Mucosa of stomach (tissue), 1 donor: ENCODE results near the gene CAMKV.

Source experiments
- H3K27me3 ChIP-seq: one replicate; pipeline ENCODE4 v1.7.0; 2013; ENCODE audit warnings: mild to moderate bottlenecking, low read length; ENCODE audit not compliant: control insufficient read depth, insufficient read depth
- H3K36me3 ChIP-seq: one replicate; pipeline ENCODE4 v1.7.0; 2013; ENCODE audit warnings: low read length; ENCODE audit not compliant: control insufficient read depth, insufficient read depth
- H3K4me1 ChIP-seq: one replicate; pipeline ENCODE4 v1.7.0; 2013; ENCODE audit warnings: mild to moderate bottlenecking, low read length; ENCODE audit not compliant: control insufficient read depth, insufficient read depth
- H3K4me3 ChIP-seq: one replicate; pipeline ENCODE4 v1.7.0; 2013; ENCODE audit warnings: low read length
- H3K9ac ChIP-seq: one replicate; pipeline ENCODE4 v1.7.0; 2013; ENCODE audit warnings: mild to moderate bottlenecking, low read length, moderate library complexity
- H3K9me3 ChIP-seq: one replicate; pipeline ENCODE4 v1.7.0; 2013; ENCODE audit warnings: mild to moderate bottlenecking, low read length, moderate library complexity; ENCODE audit not compliant: control insufficient read depth
- donor health status: Pancreatic carcinoma.

Gene CAMKV

DNA sequence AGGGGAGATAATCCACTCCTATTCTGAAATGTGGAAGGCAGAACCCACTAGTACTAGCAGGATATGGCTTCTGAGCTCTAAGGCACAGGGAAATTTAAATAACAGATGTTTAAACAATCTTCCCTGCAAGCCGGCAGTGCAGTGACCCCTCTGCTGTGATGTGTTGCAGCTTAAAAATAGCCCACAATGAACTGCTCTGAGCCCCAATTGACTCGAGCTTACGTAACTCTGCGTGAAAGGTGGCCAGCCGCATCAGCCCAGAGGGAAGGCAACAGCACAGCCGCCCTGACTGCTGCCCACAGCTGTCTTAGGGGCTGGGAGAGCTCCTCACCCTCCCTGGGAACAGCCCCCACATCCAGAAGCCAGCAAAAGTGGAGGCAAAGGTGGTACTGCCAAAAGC is 12.5 kb upstream of the CAMKV start:
- Histone ChIP-seq H3K27me3 (no peaks in the 10 kb centered on the region), H3K9me3 (no peaks in the 10 kb centered on the region), H3K9ac (no peak overlapping the region), H3K36me3 (no peaks in the 10 kb centered on the region), H3K4me1 (peaks cover 24% of the 10 kb centered on the region), H3K4me3 (no peak overlapping the region)

DNA sequence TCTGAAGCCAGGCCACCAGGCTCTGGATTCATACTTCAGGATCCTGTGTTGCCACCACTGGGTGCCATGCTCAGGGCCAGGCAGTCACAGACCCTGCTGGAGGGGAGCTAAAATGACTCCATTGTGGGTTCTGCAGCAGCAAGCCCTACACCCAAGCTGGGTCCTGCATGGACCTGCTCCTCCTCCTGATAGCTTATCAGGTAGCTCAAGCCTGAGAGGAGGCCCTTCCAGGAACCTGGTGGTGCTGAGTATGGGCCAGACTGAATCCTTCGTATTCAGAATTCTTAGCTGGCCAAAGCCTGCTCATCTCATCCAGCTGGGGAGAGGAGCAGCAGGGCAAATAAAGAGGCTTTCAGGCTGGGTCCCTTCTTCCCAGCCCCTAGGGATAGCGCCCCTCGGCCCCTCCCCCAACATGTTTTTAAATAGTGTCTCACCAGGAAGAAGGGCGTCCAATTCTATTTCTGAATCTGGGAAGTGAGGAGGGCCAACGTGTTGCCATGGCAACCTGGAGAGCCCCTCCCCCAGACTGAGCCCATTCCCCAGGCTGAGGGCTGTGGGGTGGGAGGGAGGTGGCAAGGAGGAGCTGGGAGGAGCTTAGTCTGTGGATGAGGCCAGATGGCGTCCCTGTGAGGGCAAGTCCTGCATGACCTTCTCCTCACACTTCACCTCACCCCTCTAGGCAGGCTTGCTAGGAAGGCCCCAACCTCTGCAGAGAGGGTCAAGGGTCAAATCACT is 11.0 kb upstream of the CAMKV start:
- Histone ChIP-seq H3K9ac (no peak overlapping the region), H3K27me3 (no peaks in the 10 kb centered on the region), H3K36me3 (no peaks in the 10 kb centered on the region), H3K4me3 (no peak overlapping the region), H3K9me3 (no peaks in the 10 kb centered on the region), H3K4me1 (peaks cover 24% of the 10 kb centered on the region)

DNA sequence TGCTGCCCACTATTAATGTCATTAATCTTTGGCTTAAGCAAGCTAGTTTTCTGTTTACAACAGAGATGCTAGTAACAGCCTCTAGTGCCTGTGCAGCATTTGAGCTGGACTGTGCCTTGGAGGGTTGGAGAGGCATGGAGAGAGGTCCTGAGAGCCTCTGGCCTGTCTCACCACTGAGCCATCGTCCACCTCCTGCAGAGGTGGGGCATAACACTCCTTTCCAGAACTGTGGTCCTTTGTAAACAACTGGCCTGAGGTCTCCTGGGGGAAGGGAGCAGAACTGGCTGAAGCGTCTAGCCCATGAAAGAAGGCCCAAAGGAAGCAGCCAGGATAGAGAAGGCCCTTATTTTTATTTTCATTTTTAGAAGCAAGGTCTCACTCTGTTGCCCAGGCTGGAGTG is 10.0 kb upstream of the CAMKV start:
- no peaks in the 10 kb centered on the region for H3K36me3 ChIP-seq
- H3K4me1 ChIP-seq: peaks cover 25% of the 10 kb centered on the region
- H3K4me3 ChIP-seq: no peak overlapping the region
- H3K9ac ChIP-seq: no peak overlapping the region
- H3K9me3 ChIP-seq: no peaks in the 10 kb centered on the region
- H3K27me3 ChIP-seq: no peaks in the 10 kb centered on the region

DNA sequence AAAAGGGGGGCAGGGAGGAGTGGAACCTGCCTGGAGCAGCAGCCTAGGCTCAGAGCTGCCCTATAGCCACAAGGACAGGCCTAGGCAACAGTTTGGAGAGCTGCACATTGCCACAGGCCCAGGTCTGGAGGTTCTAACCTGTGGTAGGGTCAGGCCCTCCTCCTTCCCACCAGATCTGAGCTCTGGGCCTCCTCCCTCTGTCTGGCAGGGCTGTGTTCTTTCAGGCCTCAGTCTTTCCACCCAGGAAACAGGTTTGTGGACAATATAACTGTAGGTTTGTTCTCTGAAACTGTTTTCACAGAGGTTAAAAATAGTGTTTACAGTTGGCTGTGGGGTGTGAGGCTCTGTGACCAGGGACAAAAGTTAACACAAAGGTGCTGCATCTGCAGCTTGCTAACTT is 9.0 kb upstream of the CAMKV start:
- H3K27me3 ChIP-seq: no peaks in the 10 kb centered on the region
- H3K9ac ChIP-seq: no peak overlapping the region
- H3K9me3 ChIP-seq: no peaks in the 10 kb centered on the region
- no peak overlapping the region for H3K4me3 ChIP-seq
- no peaks in the 10 kb centered on the region for H3K36me3 ChIP-seq
- peaks cover 35% of the 10 kb centered on the region for H3K4me1 ChIP-seq

DNA sequence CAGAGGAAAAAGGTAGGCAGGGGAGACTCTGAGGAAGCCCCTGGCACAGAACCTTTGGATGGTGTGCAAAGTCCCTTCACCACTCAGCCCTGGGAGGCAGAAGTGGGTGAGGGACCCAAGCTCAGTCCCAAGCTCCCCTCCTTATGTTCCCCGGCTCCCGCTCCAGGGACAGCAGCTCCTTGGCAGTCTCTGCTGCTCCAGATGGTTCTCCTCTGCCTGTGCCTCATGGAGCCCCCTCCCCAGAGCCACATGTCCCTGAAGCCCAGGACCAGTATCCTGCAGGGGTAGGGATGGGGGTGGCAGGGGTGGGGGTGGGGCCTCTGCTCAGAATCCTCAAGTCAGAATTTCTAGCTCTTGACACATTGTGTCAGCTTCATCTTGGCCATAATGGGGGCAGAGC is 8.0 kb upstream of the CAMKV start:
- H3K9ac ChIP-seq: no peak overlapping the region
- H3K9me3 ChIP-seq: no peaks in the 10 kb centered on the region
- H3K27me3 ChIP-seq: no peaks in the 10 kb centered on the region
- peaks cover 45% of the 10 kb centered on the region for H3K4me1 ChIP-seq
- H3K4me3 ChIP-seq: no peak overlapping the region
- no peaks in the 10 kb centered on the region for H3K36me3 ChIP-seq

DNA sequence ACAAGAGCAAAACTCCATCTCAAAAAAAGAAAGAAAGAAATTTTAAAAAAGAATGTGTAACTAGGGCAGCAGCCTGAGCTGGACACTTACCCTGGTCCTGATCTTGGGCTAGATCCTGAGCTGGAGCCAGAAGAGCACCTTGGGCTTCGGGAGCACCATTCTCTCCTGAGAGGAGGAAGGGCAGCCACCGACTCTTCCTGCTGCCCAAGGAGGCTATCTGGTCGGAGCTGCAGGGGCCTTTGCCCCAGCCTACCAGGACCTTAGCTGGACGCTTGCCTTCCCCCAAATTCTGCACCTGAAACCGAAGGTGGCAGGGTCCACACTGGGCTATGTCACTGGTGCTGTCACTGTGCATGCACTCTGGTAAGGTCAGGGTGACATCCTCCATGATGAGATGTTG is 6.9 kb upstream of the CAMKV start:
- no peaks in the 10 kb centered on the region for H3K36me3 ChIP-seq
- H3K9ac ChIP-seq: no peak overlapping the region
- peaks cover 38% of the 10 kb centered on the region for H3K4me1 ChIP-seq
- H3K27me3 ChIP-seq: no peaks in the 10 kb centered on the region
- H3K9me3 ChIP-seq: no peaks in the 10 kb centered on the region
- no peak overlapping the region for H3K4me3 ChIP-seq

DNA sequence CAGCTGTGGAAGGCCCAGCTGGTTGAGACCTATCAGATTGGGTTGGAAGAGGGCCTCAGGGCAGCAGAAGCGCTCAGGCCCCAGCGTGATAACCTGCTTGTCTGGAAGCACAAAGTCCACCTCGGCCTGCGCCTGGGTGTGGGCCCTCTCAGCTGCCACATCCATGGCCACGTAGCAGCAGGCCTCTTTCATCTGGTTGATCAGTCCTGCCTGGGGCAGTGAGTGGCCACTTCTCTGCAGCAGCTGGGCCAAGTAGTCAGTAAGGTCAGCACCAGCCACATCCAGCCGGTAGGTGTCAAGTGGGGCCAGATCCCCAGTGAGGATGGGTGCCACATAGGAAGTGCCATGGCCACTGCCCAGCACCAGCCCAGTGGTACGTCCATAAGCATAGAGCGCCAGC is 3.9 kb upstream of the CAMKV start:
- no peaks in the 10 kb centered on the region for H3K9me3 ChIP-seq
- H3K27me3 ChIP-seq: peaks cover 26% of the 10 kb centered on the region

DNA sequence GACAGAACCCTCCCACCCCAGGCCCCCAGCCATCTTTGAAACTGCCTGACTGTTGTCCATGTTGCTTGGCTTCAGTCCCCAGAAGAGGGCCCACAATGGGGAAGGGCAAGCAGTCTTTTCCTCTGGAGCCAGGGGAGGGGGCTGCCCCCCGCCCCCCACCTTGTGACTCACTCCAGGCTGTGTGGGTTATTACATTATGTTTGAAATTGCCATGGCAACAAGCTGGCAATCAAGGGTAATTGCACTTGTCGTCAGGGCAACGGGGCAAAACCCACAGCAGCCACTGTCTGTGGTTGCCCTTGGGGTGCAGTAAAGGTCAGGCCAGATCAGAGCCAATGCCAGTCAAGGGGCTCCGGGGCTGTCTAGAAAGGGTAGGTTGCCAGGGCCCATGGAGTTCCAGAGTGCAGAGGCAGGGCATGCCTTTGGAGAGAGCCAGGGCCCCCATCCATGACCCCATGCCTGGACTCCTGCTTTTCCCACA is 3.1 kb upstream of the CAMKV start:
- H3K36me3 ChIP-seq: no peaks in the 10 kb centered on the region
- H3K4me1 ChIP-seq: peaks cover 24% of the 10 kb centered on the region
- no peak overlapping the region for H3K4me3 ChIP-seq
- H3K27me3 ChIP-seq: peaks cover 34% of the 10 kb centered on the region
- no peaks in the 10 kb centered on the region for H3K9me3 ChIP-seq
- H3K9ac ChIP-seq: no peak overlapping the region

More for the DNA sequence above, 3.9 kb upstream of the CAMKV start:
- Histone ChIP-seq H3K36me3 (no peaks in the 10 kb centered on the region), H3K4me3 (no peak overlapping the region), H3K4me1 (peaks cover 24% of the 10 kb centered on the region), H3K9ac (no peak overlapping the region)

DNA sequence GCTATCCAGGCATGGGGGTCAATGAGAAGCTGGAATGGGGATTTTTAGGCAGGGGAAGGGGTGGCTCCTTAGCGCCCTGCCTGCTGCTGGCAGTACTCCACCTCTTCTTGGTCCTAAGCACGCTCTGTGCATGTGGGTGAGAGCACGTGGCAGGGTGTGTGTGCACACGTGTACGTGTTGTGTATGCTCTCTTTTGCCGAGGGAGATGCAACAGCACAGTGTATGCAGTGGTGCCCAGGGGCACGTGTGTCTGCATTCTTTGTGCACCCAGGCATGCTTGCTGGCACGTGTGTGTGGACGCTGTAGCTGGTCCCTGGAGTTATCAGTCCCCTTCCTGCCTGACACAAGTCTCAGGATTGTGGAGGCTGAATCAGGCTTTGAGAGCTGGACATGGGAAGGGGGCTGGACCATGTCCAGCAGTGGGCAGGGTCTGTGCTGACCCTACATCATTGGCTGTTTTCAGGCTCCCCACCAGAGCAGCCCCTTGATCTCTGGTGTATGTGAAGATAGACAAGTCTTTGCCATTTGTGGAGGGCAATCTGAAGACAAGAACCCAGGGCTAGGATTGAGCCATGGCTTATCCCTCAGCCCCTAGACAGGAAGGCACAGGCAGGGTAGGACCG is 1.9 kb upstream of the CAMKV start:
- H3K4me3 ChIP-seq: no peak overlapping the region
- no peaks in the 10 kb centered on the region for H3K9me3 ChIP-seq
- peaks cover 38% of the 10 kb centered on the region for H3K27me3 ChIP-seq
- no peak overlapping the region for H3K9ac ChIP-seq
- H3K4me1 ChIP-seq: peaks cover 24% of the 10 kb centered on the region
- no peaks in the 10 kb centered on the region for H3K36me3 ChIP-seq

DNA sequence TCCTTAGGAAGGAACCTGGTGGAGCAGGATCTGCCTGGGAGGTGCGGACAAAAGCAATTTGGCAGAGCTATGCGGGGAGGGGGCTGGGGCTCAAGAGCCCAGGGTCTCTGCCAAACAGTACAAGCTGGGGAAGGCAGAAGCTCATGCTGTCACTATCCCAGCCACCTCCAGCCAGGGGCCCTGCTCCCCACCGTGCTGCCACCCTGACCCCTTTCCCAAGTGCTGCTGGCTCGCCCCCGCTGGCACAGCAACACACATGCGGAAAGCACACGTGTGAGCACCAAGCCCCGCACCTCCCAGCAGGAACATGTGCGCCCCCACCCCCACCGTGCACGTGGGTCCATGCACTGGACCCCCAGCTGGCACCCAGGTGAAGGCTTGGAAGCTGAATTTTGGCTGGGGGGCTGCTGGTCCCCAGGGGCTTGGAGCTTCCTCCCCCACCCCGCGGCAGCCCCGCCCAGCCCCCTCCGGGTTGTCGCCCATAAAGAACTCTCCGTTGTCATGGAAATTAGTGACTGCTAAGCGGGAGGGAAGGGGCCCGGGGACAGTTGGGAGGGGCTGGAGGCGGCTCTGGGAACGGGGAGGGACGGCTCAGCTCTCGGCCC is 742 bp downstream of the CAMKV start:
- H3K27me3 ChIP-seq: peaks cover 57% of the 10 kb centered on the region
- H3K9ac ChIP-seq: no peak overlapping the region
- H3K4me1 ChIP-seq: peaks cover 16% of the 10 kb centered on the region
- H3K9me3 ChIP-seq: no peaks in the 10 kb centered on the region
- no peaks in the 10 kb centered on the region for H3K36me3 ChIP-seq
- H3K4me3 ChIP-seq: no peak overlapping the region

DNA sequence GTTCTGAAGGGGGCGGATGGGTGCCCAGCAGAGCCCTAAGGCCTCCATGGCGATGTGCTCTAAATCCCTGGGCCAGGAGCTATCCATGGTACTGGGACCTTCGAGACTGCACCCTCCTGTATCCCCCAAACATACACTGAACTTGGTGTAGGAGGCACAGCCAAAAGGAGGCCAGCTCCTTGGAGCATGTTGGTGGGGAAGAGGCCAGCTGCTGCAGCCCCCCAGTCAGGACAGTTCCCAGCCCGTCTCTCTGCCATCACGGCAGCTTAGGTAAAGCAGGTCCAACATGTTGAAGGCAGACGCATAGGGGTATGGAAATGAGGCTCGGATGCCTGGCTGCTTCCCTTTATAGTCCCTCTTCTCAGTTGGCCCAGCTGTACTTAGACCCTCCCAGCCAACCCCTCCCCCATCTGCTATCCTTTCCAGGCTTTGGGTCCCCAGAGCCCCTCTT is 1.8 kb downstream of the CAMKV start:
- Histone ChIP-seq H3K4me3 (no peak overlapping the region), H3K9ac (no peak overlapping the region), H3K27me3 (peaks cover 60% of the 10 kb centered on the region), H3K9me3 (no peaks in the 10 kb centered on the region), H3K36me3 (no peaks in the 10 kb centered on the region), H3K4me1 (peaks cover 6% of the 10 kb centered on the region)

DNA sequence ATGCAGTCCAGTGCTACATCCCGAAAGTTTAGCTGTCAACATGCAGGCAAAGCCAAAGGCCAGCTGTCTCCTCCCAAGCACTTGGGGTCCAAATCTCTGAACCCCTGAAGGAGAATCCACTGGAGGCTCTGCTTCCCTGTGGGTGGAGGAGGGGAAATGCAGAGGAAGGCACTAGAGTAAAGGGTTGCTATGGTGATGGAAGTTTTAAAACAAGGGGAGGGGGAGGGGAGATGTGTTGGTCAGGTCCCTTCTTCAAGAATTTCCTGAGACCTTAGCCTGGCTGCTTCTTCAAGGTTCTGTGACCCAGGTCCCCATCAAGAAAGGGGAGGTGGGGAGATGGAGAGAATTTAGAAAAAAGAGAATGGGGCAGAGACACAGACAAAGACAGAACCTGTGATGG is 2.3 kb downstream of the CAMKV start:
- no peak overlapping the region for H3K4me3 ChIP-seq
- H3K36me3 ChIP-seq: no peaks in the 10 kb centered on the region
- peaks cover under 1% of the 10 kb centered on the region for H3K4me1 ChIP-seq
- H3K9ac ChIP-seq: no peak overlapping the region
- H3K27me3 ChIP-seq: peaks cover 65% of the 10 kb centered on the region
- H3K9me3 ChIP-seq: no peaks in the 10 kb centered on the region
